Lower leg skin (tissue), 4 donors: ENCODE results near the gene TPM2. TPM values are rescaled to one million over a fixed set of nuclear protein-coding genes. Genes with fewer than 3 reads are reported as not detected.
A peak's percentile ranks its signal among the peaks of the same experiment; 100 is the strongest.

ENCODE experiments used
- DNase-seq, 2 donors: peaks; one replicate each; pipeline ENCODE4 v3.0.0-alpha.2; 2019; ENCODE audit warnings: low spot score in 2 of 2
- H3K4me3 ChIP-seq: fragments of 200-600 bp; sonication (generic); 2 replicates; pipeline ENCODE4 v1.5.1; 2017; ENCODE audit warnings: mild to moderate bottlenecking, low read depth; ENCODE audit not compliant: poor library complexity, severe bottlenecking
- CTCF ChIP-seq, 3 donors: fragments of 450-650 bp; IDR thresholded peaks; one replicate each; pipeline ENCODE4 v1.5.1; 2016; ENCODE audit warnings: antibody characterized with exemption in 3 of 3, mild to moderate bottlenecking in 3 of 3, moderate library complexity in 2 of 3
- POLR2A ChIP-seq, 2 donors: fragments of 450-650 bp; IDR thresholded peaks; one replicate each; pipeline ENCODE4 v1.6.1; 2016 to 2017; ENCODE audit warnings: antibody characterized with exemption in 2 of 2, mild to moderate bottlenecking in 1 of 2, moderate library complexity in 1 of 2
- WGBS, 2 donors: methylation state at CpG; one replicate each; pipeline ENCODE4 v1.1.5; 2018; 5-methylcytosine and 5-hydroxymethylcytosine counted together
- intact Hi-C: fragments of 100-400 bp; cut with DNase I; formaldehyde crosslinking; loops from one replicate; pipeline ENCODE4 v1.15.0; 2023; ENCODE audit warnings: low total_unique reads
- microRNA-seq, 2 donors: library from miRNA; unstranded; fragments of <30 nt; microRNA quantifications; one replicate each; pipeline ENCODE4, GENCODE V29; 2016; ENCODE audit warnings: borderline replicate concordance in 2 of 2, borderline number of aligned reads in 1 of 2
- total RNA-seq, 4 donors: library from RNA; depleted of rRNA; stranded (reverse); fragments of >200 nt; gene quantifications; one replicate each; pipeline ENCODE4 v1.1.0, GENCODE V29; 2016

Gene TPM2
- total RNA-seq, 4 donors from 2014 or later, result 36.3 to 190 (median 68.6) TPM

GRCh38 chr9:35636135-35636876 is 53.4 kb downstream of the TPM2 start:
- intact Hi-C loops, result no loop called here
- TF ChIP-seq CTCF (IDR thresholded peaks at IDR 0.05) (no peak), POLR2A (IDR thresholded peaks at IDR 0.05) (no peak)
- WGBS, 2 donors, result 68 to 82% methylated on average over 9 of the region's 9 CpGs

GRCh38 chr9:35635730-35636129 is 54.0 kb downstream of the TPM2 start:
- TF ChIP-seq CTCF (IDR thresholded peaks at IDR 0.05) (no peak), POLR2A (IDR thresholded peaks at IDR 0.05) (no peak)
- intact Hi-C loops, result no loop called here
- no peak overlapping the region for H3K4me3 ChIP-seq
- DNase-seq, result no peak

More at GRCh38 chr9:35636135-35636876, 53.4 kb downstream of the TPM2 start:
- H3K4me3 ChIP-seq, result no peak overlapping the region
- DNase-seq, result peak in 1 of 2 donors; percentile 71

Small RNA genes lying within 50 kb of the gene (microRNA-seq; reads per million reads assigned to microRNA genes)
- gene MIR6852 (0 to 0.68 reads per million in 2 donors), gene MIR6853 (0 reads per million in 2 donors)

Other genes with a start within 250 kb of the TPM2 start
- 10 to 100 TPM; 18.5 to 32.0 (median 30.1) TPM for gene RUSC2, start 199.8 kb downstream of the TPM2 start, total RNA-seq
- 10 to 100 TPM; 20.8 to 43.5 (median 33.0) TPM for gene TESK1, start 84.7 kb downstream of the TPM2 start, total RNA-seq
- 1 to 10 TPM; 1.2 to 5.6 (median 2.0) TPM for gene CD72, start 71.5 kb downstream of the TPM2 start, total RNA-seq
- not detected for gene SIT1, start 39.0 kb downstream of the TPM2 start, total RNA-seq
- over 10,000 TPM in 1 of 4 donors, 1,000 to 10,000 TPM in 3; 1,358 to 15,269 (median 4,926) TPM for gene RMRP, start 31.9 kb downstream of the TPM2 start, total RNA-seq
- 10 to 100 TPM; 15.1 to 30.5 (median 21.2) TPM for gene CCDC107, start 31.6 kb downstream of the TPM2 start, total RNA-seq
- 1 to 10 TPM in 2 of 4 donors, under 1 TPM in 2; 0.32 to 7.6 (median 0.86) TPM for gene ARHGEF39, start 24.7 kb downstream of the TPM2 start, total RNA-seq
- gene CA9, start 16.0 kb downstream of the TPM2 start, total RNA-seq, result 10 to 100 TPM in 1 of 4 donors, 1 to 10 TPM in 2, under 1 TPM in 1; 0.25 to 22.2 (median 4.2) TPM
- 100 to 1,000 TPM; 101 to 176 (median 155) TPM for gene TLN1, start 42.3 kb upstream of the TPM2 start, total RNA-seq
- 10 to 100 TPM; 18.2 to 26.6 (median 20.5) TPM for gene CREB3, start 42.7 kb upstream of the TPM2 start, total RNA-seq
- gene GBA2, start 59.3 kb upstream of the TPM2 start, total RNA-seq, result 10 to 100 TPM; 53.7 to 83.3 (median 65.0) TPM
- 10 to 100 TPM; 17.1 to 26.4 (median 22.1) TPM for gene RGP1, start 59.4 kb upstream of the TPM2 start, total RNA-seq
- 1 to 10 TPM in 1 of 4 donors, under 1 TPM in 1, not detected in 2; 0.55 to 2.8 TPM for gene MSMP, start 64.4 kb upstream of the TPM2 start, total RNA-seq
- gene NPR2, start 101.7 kb upstream of the TPM2 start, total RNA-seq, result 10 to 100 TPM; 12.2 to 20.4 (median 18.8) TPM
- under 1 TPM in 2 of 4 donors, not detected in 2; 0.29 to 0.42 TPM for gene SPAG8, start 122.3 kb upstream of the TPM2 start, total RNA-seq
- 10 to 100 TPM; 17.8 to 27.9 (median 19.9) TPM for gene HINT2, start 125.1 kb upstream of the TPM2 start, total RNA-seq
- not detected for gene FAM221B, start 138.8 kb upstream of the TPM2 start, total RNA-seq
- gene TMEM8B, start 139.3 kb upstream of the TPM2 start, total RNA-seq, result 1 to 10 TPM; 2.2 to 8.4 (median 5.4) TPM
- not detected for gene OR13J1, start 180.5 kb upstream of the TPM2 start, total RNA-seq
- 1 to 10 TPM; 1.1 to 5.7 (median 3.9) TPM for gene HRCT1, start 216.3 kb upstream of the TPM2 start, total RNA-seq
- gene SPAAR, start 219.6 kb upstream of the TPM2 start, total RNA-seq, result 1 to 10 TPM in 2 of 4 donors, under 1 TPM in 2; 0.66 to 1.5 (median 0.95) TPM